Effector memory CD8-positive, alpha-beta T cell (primary cell): ENCODE measurements around the gene ZBTB7C.

Experiments used
- ATAC-seq: fragments of 150-1000 bp; cut with Tn5 transposase; replicated peaks from 2 replicates; pipeline ENCODE4 v1.10.0; 2021; ENCODE audit warnings: mild to moderate bottlenecking, moderate library complexity
- DNase-seq, 3 experiments: peaks; one replicate each; pipeline ENCODE4 v3.0.0; 2021
- H3K27ac Mint-ChIP-seq, 2 donors: one replicate each; pipeline ENCODE4 v1.8.0; 2022; ENCODE audit warnings: mild to moderate bottlenecking in 2 of 2, mixed read lengths in 2 of 2, moderate library complexity in 2 of 2
- H3K27me3 Mint-ChIP-seq, 2 donors: one replicate each; pipeline ENCODE4 v1.8.0; 2022; ENCODE audit warnings: mixed read lengths in 2 of 2
- H3K36me3 Mint-ChIP-seq: one replicate; pipeline ENCODE4 v1.8.0; 2022; ENCODE audit warnings: mild to moderate bottlenecking, moderate library complexity, mixed read lengths; ENCODE audit not compliant: insufficient read depth
- H3K4me1 Mint-ChIP-seq, 2 donors: one replicate each; pipeline ENCODE4 v1.8.0; 2022; ENCODE audit warnings: low read depth in 2 of 2, mixed read lengths in 2 of 2
- H3K4me3 Mint-ChIP-seq, 2 donors: one replicate each; pipeline ENCODE4 v1.8.0; 2022; ENCODE audit warnings: mild to moderate bottlenecking in 2 of 2, mixed read lengths in 2 of 2, moderate library complexity in 2 of 2
- H3K9me3 Mint-ChIP-seq, 2 donors: one replicate each; pipeline ENCODE4 v1.8.0; 2022; ENCODE audit warnings: mixed read lengths in 2 of 2

Gene ZBTB7C

GRCh38 chr18:48278081-48278480 is 131.1 kb downstream of the ZBTB7C start:
- no peak for ATAC-seq
- no peaks in the 10 kb centered on the region for H3K9me3 Mint-ChIP-seq
- DNase-seq: no peak
- no peak overlapping the region for H3K27ac Mint-ChIP-seq
- H3K4me1 Mint-ChIP-seq: no peaks in the 10 kb centered on the region
- peaks cover 0 to 19% of the 10 kb centered on the region in 2 donors for H3K27me3 Mint-ChIP-seq
- H3K4me3 Mint-ChIP-seq: no peak overlapping the region
- no peaks in the 10 kb centered on the region for H3K36me3 Mint-ChIP-seq

GRCh38 chr18:48274301-48274700 is 134.9 kb downstream of the ZBTB7C start:
- Mint-ChIP-seq H3K27ac (no peak overlapping the region), H3K4me3 (no peak overlapping the region), H3K27me3 (peaks cover 5% of the 10 kb centered on the region in 2 donors), H3K9me3 (no peaks in the 10 kb centered on the region), H3K4me1 (no peaks in the 10 kb centered on the region), H3K36me3 (no peaks in the 10 kb centered on the region)
- DNase-seq (no peak), ATAC-seq (no peak)

- H3K4me3 Mint-ChIP-seq: no peak overlapping the region
- ATAC-seq: no peak
- no peaks in the 10 kb centered on the region for H3K36me3 Mint-ChIP-seq
- no peaks in the 10 kb centered on the region for H3K4me1 Mint-ChIP-seq
- no peak for DNase-seq
- peaks cover 5 to 14% of the 10 kb centered on the region in 2 donors for H3K27me3 Mint-ChIP-seq
- no peaks in the 10 kb centered on the region for H3K9me3 Mint-ChIP-seq
- no peak overlapping the region for H3K27ac Mint-ChIP-seq
Measured at GRCh38 chr18:48270929-48271328, 138.3 kb downstream of the ZBTB7C start.

GRCh38 chr18:48265328-48265727 is 143.9 kb downstream of the ZBTB7C start:
- Mint-ChIP-seq H3K4me1 (peaks cover 0 to 7% of the 10 kb centered on the region in 2 donors), H3K36me3 (peaks cover 3% of the 10 kb centered on the region), H3K27me3 (peaks cover 9 to 18% of the 10 kb centered on the region in 2 donors), H3K9me3 (no peaks in the 10 kb centered on the region), H3K27ac (no peak overlapping the region), H3K4me3 (no peak overlapping the region)
- ATAC-seq: no peak
- no peak for DNase-seq

- Mint-ChIP-seq H3K27me3 (peaks cover 9 to 18% of the 10 kb centered on the region in 2 donors), H3K27ac (peak overlapping the region in 1 of 2 donors; percentile 32), H3K4me3 (no peak overlapping the region), H3K9me3 (no peaks in the 10 kb centered on the region), H3K36me3 (peaks cover 3% of the 10 kb centered on the region), H3K4me1 (peaks cover 0 to 7% of the 10 kb centered on the region in 2 donors)
- ATAC-seq: no peak
- no peak for DNase-seq
Measured at GRCh38 chr18:48263914-48264902, 145.0 kb downstream of the ZBTB7C start.

GRCh38 chr18:48263192-48263853 is 145.9 kb downstream of the ZBTB7C start:
- Mint-ChIP-seq H3K36me3 (peaks cover 3% of the 10 kb centered on the region), H3K4me3 (no peak overlapping the region), H3K9me3 (no peaks in the 10 kb centered on the region), H3K27ac (peak overlapping the region in 1 of 2 donors; percentile 32), H3K4me1 (peaks cover 0 to 7% of the 10 kb centered on the region in 2 donors), H3K27me3 (peaks cover 9 to 18% of the 10 kb centered on the region in 2 donors)
- ATAC-seq (no peak), DNase-seq (no peak)

GRCh38 chr18:48260237-48260636 is 148.9 kb downstream of the ZBTB7C start:
- DNase-seq (no peak), ATAC-seq (no peak)
- Mint-ChIP-seq H3K4me3 (no peak overlapping the region), H3K27ac (no peak overlapping the region), H3K4me1 (peaks cover 0 to 7% of the 10 kb centered on the region in 2 donors), H3K36me3 (peaks cover 3% of the 10 kb centered on the region), H3K9me3 (no peaks in the 10 kb centered on the region), H3K27me3 (peaks cover 9 to 22% of the 10 kb centered on the region in 2 donors)

- DNase-seq (no peak), ATAC-seq (no peak)
- Mint-ChIP-seq H3K27me3 (peaks cover 27 to 29% of the 10 kb centered on the region in 2 donors), H3K4me3 (no peak overlapping the region), H3K36me3 (no peaks in the 10 kb centered on the region), H3K27ac (no peak overlapping the region), H3K4me1 (no peaks in the 10 kb centered on the region), H3K9me3 (peaks cover 0 to 10% of the 10 kb centered on the region in 2 donors)
Measured at GRCh38 chr18:48256848-48257247, 152.3 kb downstream of the ZBTB7C start.

GRCh38 chr18:48254077-48254602 is 155.0 kb downstream of the ZBTB7C start:
- ATAC-seq (no peak), DNase-seq (no peak)
- peaks cover 34 to 37% of the 10 kb centered on the region in 2 donors for H3K27me3 Mint-ChIP-seq
- H3K4me1 Mint-ChIP-seq: no peaks in the 10 kb centered on the region
- no peaks in the 10 kb centered on the region for H3K36me3 Mint-ChIP-seq
- peaks cover 0 to 10% of the 10 kb centered on the region in 2 donors for H3K9me3 Mint-ChIP-seq
- no peak overlapping the region for H3K4me3 Mint-ChIP-seq
- H3K27ac Mint-ChIP-seq: no peak overlapping the region

GRCh38 chr18:48252525-48252924 is 156.7 kb downstream of the ZBTB7C start:
- H3K9me3 Mint-ChIP-seq: peaks cover 6 to 14% of the 10 kb centered on the region in 2 donors
- no peaks in the 10 kb centered on the region for H3K4me1 Mint-ChIP-seq
- DNase-seq (no peak), ATAC-seq (no peak)
- no peaks in the 10 kb centered on the region for H3K36me3 Mint-ChIP-seq
- H3K4me3 Mint-ChIP-seq: no peak overlapping the region
- H3K27me3 Mint-ChIP-seq: peaks cover 34 to 37% of the 10 kb centered on the region in 2 donors
- H3K27ac Mint-ChIP-seq: no peak overlapping the region

- no peaks in the 10 kb centered on the region for H3K36me3 Mint-ChIP-seq
- peaks cover 8 to 14% of the 10 kb centered on the region in 2 donors for H3K9me3 Mint-ChIP-seq
- H3K27me3 Mint-ChIP-seq: peaks cover 25 to 37% of the 10 kb centered on the region in 2 donors
- no peak overlapping the region for H3K4me3 Mint-ChIP-seq
- ATAC-seq: no peak
- no peaks in the 10 kb centered on the region for H3K4me1 Mint-ChIP-seq
- H3K27ac Mint-ChIP-seq: no peak overlapping the region
- DNase-seq: no peak
Measured at GRCh38 chr18:48250918-48251317, 158.3 kb downstream of the ZBTB7C start.

- Mint-ChIP-seq H3K27ac (no peak overlapping the region), H3K36me3 (no peaks in the 10 kb centered on the region), H3K9me3 (peaks cover 8 to 14% of the 10 kb centered on the region in 2 donors), H3K4me1 (no peaks in the 10 kb centered on the region), H3K4me3 (no peak overlapping the region), H3K27me3 (peaks cover 21 to 37% of the 10 kb centered on the region in 2 donors)
- DNase-seq (no peak), ATAC-seq (no peak)
Measured at GRCh38 chr18:48250362-48250907, 158.7 kb downstream of the ZBTB7C start.

GRCh38 chr18:48249854-48250253 is 159.3 kb downstream of the ZBTB7C start:
- Mint-ChIP-seq H3K4me1 (no peaks in the 10 kb centered on the region), H3K9me3 (peaks cover 8 to 14% of the 10 kb centered on the region in 2 donors)

More at GRCh38 chr18:48249854-48250253, 159.3 kb downstream of the ZBTB7C start:
- peaks cover 21 to 37% of the 10 kb centered on the region in 2 donors for H3K27me3 Mint-ChIP-seq
- no peaks in the 10 kb centered on the region for H3K36me3 Mint-ChIP-seq
- H3K4me3 Mint-ChIP-seq: no peak overlapping the region
- ATAC-seq (no peak), DNase-seq (no peak)
- no peak overlapping the region for H3K27ac Mint-ChIP-seq
